ENCODE data around the gene ABCA4.

DNA sequence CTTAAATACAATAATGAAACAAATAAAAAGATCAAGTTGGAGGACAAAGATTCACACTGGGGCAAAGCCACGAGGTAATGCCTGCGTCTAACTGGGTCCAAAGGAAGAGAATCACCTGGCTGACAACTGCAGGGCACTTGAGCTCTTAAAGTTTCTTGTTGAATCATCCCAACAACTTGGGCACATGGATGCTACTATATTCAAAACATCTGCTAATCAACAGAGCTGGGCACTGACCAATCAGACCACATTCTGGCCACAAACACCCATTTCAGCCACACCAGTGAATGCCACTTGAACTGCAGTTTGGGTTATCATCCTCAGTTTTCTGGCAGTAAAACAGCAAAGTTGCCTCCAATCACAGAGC is 51.0 kb downstream of the ABCA4 start:
- TF ChIP-seq EP300 (IDR thresholded peaks at IDR 0.05) (no peak), POLR2A (IDR thresholded peaks at IDR 0.05) (no peak)
- TF ChIP-seq, protein P1, sequence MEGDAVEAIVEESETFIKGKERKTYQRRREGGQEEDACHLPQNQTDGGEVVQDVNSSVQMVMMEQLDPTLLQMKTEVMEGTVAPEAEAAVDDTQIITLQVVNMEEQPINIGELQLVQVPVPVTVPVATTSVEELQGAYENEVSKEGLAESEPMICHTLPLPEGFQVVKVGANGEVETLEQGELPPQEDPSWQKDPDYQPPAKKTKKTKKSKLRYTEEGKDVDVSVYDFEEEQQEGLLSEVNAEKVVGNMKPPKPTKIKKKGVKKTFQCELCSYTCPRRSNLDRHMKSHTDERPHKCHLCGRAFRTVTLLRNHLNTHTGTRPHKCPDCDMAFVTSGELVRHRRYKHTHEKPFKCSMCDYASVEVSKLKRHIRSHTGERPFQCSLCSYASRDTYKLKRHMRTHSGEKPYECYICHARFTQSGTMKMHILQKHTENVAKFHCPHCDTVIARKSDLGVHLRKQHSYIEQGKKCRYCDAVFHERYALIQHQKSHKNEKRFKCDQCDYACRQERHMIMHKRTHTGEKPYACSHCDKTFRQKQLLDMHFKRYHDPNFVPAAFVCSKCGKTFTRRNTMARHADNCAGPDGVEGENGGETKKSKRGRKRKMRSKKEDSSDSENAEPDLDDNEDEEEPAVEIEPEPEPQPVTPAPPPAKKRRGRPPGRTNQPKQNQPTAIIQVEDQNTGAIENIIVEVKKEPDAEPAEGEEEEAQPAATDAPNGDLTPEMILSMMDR (IDR thresholded peaks at IDR 0.05): no peak
